SH-SY5Y (cell line): ENCODE results near the gene TACC3.

Experiments
- GATA2 ChIP-seq: IDR thresholded peaks from 2 replicates; pipeline ENCODE4 v1.6.1; 2011; ENCODE audit warnings: mild to moderate bottlenecking, low read depth, low read length
- GATA3 ChIP-seq: IDR thresholded peaks from 2 replicates; pipeline ENCODE4 v1.6.1; 2011; ENCODE audit warnings: low read depth, mild to moderate bottlenecking, low read length, moderate library complexity

DNA sequence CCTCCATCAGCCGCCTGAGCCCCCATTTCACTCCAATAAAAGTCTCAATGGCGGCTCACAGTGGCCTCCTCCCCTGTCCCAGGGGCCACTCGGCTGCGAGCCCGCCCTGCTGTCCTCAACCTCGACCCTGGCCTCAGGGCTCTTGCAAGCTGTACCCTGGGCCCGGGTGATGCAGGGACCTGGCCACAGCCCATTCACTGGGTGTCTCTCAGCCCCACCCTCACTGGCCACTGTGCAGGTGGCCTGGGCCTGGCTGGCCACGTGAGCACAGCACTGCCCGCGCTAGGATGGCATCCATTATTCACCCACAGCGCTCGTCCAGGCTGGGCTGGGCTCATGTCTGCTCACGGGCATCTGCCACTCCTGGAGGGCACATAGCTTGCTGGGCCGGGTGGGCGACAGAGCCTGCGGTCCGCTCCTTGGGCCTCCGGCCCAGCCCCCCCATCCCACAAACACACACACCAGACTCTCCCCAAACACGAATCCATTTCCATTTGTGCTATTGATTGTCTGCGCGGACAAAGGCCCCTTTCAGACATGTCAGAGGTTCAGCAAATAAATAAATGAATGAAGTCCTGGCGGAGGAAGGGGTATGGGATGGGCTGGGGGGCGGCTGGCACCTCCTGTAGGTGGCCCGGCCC lies 55.3 kb downstream of the TACC3 start:
- TF ChIP-seq GATA2: no peak
- no peak for TF ChIP-seq GATA3
